HG03439 (cell line): ENCODE data around the gene MPZL1.

Source experiments
- ATAC-seq: cut with Tn5 transposase; IDR thresholded peaks from one replicate; pipeline ENCODE4 v1.9.1; 2021; ENCODE audit warnings: mild to moderate bottlenecking, moderate library complexity; ENCODE audit not compliant: unreplicated experiment

MPZL1 gene

DNA sequence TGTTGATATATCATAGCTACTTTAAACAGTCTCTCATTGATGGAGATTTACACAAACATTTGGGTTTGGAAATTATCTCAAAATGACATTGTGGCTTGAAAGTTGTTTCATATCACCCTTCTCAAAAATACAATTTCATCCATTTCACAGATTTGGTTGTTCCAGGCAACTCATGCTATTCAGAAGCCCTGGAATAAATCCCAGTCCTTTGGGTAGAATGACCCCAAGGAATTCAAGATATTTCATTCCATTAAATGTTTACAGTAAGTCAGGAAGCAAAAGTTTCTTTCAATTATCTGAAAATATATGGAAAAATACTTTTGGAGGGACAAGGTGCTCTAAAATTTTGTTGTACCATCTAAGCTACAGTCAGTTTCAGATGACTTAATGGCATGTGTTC lies 27.1 kb downstream of the MPZL1 start:
- ATAC-seq, result no peak

DNA sequence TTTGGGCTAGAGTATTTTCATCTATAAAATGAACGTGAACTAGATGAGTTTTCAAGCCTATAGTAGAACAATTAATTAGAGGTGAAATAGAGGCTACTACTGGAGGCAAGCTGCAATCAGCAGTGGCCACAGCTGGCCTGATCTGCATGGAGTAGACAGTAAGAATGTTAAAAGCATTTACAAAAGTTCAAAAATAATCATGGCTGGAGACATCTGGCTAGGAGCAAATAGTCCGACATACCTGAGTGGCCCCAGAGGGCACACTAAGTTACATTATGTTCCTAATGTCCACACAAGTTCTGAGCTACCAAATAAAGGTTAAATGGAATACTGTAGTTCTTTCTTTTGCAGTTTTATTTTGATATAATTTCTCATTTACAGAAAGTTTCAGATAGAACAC lies 28.0 kb downstream of the MPZL1 start:
- ATAC-seq, result no peak

DNA sequence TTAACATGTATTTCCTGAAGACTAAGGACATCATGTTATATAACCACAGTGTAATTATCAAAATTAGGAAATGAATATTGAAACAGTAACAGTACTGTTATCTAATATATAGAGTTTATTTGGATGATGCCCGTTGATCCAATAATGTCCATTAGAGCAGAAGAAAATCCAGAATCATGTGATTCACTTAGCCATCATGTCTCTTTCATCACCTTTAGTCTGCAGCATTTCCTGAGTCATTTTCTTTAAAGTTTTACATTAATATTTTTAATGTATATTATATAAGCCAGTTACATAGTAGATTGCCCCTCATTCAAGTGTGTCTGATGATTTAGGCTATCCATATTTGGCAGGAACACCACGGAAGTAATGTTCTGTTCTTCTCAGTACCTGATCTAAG lies 28.9 kb downstream of the MPZL1 start:
- ATAC-seq, result no peak

DNA sequence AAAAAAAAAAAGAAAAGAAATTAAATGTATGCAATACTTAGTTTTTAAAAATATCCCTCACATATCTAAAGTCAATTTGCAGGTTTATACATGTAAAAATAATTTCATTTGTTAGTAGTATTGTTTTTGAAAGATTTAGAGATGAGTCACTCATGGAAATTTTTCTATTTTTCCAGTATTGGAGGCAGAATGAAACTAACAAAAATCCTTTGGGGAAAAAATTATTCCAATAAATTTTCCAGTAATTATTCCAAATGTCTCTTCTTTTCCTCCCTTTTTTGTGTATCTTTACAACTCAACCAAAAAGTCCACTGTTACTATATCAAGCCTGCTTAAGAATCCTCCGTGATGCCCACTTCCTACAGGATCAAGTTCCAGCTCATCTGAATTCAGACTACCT lies 29.9 kb downstream of the MPZL1 start:
- no peak for ATAC-seq

DNA sequence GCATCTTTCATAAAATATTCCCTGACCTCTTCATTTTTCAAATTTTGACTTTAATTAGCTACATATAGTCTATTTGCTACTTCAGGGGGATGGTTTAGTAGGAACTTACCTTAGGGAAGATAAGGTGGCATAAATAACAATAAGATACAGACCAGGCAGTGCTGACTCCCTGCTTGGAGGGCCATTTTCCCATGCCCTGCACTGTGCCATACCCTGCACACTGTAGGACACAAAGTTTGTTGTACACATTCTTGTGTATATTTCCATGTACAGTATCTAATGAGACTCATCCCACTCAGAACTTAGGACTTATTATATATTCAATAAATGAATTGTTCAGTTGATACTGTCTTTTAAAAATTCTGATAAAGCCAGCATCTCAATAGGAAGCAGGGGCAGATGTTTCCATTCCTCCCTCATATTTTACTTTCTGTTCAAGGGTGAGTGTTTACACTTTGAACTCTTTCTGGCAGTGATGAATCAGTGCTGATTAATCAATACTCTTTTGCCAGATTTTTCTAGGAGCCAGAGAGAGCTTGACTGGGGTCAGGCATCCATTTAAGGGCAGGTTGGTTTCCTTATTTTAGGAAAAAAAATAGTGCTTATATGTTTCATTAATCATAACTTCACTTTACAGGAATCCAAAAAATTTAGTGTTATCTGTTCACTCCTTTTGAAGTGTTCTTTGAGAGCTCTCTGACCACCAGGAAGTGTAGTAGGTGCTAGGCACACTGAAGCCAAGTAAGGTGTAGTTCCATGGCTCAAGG lies 30.6 kb downstream of the MPZL1 start:
- peak; percentile 34 for ATAC-seq

DNA sequence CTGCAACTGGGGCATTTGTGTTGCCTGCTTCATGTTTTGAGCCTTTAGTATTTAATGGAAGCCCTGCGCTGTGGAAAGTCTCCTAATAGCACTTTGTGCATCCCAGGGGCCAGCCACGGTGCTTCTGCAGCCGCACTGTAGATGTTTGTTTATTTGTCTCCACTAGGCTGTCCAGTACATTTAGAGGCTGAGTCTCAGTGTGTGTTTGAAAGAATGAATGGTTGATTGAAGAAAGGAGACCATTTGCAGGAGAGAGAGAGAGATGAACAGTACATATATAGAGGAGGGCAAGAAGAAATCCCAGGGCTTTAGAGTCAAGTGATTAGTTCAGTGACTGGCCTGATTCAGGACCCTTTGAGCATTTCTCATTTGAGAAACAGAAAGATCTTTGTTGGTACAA lies 33.9 kb downstream of the MPZL1 start:
- ATAC-seq, result no peak

DNA sequence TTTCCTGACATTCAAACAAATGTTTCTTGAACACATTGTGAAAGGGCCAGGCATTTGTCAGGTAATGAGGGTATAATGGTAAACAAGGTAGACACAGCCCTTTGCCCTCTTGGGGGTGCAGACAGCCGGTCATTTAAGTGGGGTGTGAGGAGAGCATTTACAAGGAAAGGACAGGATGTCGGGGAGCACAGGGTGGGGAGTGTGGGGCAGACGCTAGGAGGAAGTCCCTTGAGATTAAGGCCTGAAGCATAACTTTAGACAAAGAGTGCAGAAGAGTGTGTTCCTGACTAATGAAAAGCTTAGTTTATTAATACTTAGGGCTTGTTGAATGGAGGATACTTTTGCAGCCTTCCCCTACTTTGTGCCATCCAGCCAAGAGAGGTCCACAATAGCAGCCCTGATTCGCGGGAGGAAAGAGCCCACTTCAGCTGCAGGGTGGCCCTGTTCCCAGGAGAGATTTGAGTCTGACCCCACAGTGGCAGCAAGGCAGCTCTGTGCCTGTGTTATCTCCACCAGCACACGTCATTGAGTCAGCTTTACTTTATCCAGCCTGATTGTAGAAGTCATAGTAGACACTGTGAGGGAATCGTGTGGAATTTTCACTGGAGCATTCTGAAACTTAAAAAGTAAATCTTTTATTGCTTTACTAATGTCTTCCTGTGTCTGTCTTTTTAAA lies 35.1 kb downstream of the MPZL1 start:
- ATAC-seq, result no peak

DNA sequence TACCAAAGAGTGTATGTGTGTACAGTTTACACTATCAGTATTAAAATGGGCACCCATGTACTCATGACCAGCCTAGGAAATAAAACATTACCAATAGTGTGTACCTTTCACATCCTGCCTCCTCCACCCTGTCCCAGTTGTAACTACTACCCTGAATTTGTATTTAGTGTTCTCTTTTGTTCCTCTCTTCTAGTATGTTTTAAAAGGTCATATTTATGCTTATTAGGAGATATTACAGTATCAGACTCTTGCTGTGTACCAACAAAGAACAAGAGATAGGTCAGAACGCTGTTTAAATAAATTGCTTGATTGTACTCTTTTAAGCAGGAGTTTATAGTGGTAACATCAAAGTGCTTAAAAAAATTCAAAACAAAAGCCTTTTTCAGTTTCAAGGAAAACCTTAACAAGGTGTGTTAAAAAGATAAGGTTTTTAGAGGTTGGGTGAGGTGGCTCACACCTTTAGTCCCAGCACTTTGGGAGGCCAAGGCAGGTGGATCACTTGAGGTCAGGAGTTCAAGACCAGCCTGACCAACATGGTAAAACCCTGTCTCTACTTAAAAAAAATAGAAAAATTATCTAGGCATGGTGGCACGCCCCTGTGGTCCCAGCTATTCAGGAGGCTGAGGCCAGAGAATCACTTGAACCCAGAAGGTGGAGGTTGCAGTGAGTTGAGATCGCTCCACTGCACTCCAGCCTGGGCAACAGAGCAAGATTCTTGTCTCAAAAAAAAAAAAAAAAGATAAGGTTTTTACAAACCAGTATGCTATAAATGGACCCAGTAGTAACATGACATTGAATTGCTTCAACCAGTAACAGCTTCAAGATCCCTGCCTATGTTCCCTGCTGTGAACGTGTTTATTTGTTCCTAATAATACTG lies 35.9 kb downstream of the MPZL1 start:
- ATAC-seq, result no peak

DNA sequence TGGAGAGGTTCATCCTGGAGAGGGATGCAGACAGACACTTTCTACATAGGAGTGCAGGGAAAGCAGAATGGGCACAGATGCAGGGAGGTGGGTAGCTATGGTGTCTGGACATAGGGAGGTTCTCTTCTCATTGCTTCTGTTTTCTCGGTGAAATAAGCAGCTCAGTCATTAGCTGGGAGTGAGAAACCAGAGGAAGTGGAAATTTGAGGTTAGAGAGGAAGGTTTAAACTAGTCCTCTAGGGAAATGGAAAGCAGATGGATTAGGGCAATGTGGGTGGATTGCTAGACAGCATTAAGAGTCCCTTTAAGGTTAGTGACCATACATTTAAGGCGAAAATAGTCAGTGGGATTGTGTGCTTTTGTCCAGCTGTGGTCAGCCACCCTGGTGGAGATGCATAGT lies 39.6 kb downstream of the MPZL1 start:
- no peak for ATAC-seq

DNA sequence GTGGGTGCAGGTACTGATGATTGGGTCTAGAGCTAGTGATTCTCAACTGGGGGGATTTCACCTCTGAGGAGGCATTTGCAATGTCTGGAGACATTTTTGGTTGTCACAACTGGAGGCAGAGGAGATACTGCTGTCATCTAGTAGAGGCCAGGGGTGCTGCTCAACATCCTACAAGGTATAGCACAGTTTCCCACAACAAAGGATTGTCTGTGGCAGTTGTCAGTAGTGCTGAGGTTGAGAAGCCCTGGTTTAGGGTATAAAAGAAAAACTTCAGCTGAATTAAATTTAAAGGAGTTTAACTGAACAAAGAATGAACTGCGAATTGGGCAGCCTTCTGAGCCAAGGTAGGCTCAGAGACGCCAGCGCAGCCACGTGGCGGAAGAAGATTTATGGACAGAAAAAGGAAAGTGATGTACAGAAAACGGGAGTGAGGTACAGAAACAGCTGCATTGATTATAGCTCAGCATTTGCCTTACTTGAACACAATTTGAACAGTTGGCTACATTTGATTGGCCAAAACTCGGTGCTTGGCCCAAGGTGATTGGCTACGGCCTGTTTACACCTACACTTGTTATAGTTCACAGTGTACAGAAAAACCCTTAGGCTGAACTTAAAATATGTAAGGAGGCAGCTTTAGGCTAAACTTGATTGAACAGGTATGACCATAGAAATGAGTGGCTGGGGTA lies 40.4 kb downstream of the MPZL1 start:
- ATAC-seq, result no peak

DNA sequence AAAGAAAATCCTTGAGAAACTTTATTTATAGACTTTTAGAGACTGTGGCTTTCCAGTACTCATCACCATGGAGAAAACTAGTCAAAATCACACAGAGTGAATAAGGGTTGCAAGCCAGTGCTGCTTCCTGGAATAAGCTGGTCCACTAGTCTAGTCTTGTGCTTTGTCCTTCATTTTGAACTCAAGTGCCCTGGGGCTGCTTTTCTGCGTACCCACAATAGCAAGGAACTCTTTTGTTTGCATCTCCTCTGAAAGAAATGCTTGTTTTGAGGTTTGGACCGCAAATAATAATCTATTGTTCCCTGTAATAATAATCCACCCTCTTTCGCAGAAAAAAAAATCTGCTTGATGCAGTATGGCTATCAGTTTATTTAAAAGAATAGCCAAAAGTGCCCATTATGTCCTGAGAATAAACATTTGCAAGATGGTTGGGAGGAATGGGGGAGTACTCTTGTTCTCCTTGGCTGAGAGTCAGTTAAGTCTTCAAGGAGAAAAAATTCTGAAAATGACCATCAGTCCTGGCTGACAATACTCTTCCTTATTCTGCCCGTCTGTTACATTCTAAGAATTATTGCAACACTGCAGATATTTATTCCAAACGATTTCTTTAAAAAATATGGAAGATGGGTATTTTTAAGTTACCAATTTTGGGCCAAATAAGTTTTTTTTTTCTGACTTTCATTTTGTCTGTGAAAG lies 41.9 kb downstream of the MPZL1 start:
- ATAC-seq, result no peak

DNA sequence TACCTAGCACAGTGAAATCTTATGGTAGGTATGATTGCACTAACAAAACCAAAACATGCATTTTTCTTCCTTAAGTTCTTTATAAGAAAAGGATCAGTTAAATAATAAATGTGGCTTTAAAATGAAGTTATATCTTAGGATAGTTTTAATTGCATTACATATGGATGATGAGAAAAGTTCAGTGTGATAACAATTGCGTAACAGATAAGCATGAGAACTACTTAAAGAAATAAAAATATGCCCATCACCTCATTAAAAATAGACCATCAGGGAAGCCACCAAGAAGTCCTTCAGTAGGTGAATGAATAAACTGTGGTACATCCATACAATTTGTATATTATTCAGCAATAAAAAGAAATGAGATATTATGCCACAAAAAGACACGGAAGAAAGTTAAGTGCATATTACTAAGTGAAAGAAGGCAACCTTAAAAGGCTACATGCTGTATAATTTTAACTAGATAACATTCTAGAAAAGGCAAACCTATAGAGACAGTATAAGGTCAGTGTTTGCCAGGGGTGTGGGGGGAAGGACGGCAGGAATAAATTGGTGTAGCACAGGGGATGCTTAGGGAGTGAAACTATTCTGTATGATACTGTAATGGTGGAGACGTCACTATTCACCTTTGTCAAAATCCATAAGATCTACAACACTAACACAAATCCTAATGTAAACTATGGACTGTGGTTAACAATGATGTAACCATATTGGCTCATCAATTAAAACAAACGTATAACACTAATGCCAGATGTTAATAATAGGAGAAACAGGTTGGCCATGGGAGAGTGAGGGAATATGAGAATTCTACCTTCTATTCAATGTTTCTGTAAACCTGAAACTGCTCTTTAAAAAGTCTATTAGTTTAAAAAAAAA lies 42.9 kb downstream of the MPZL1 start:
- no peak for ATAC-seq

DNA sequence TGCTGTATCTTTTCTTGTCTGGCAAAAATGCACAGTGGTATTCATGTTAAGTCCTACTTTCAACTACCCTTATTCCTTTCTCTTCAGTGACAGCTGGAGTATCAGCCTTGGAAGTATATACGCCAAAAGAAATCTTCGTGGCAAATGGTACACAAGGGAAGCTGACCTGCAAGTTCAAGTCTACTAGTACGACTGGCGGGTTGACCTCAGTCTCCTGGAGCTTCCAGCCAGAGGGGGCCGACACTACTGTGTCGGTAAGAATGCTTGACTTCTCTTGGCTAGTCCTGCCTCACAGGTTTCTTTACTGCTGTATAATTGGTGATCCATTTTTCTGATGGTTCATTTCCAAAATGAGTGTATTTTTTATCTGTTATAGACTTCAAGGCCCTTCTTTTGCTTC lies 43.7 kb downstream of the MPZL1 start:
- ATAC-seq, result no peak

DNA sequence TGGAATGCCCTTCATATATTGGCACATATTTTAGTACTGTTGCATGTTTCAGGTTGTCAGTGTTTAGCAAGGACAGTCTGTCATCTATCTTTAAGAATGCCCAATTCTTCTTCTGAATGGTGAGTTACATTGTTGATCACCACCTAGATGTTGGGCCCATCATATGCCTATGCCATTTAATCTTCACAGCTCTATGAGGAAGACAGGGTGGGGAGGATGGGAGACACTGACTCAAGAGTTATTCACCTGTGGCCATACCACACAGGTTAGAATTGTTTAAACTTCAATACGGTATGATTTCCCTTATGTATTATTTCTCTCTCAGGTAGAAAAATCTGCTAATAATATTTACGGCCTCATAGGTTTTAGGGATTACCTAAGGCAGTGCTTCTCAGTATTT lies 44.8 kb downstream of the MPZL1 start:
- no peak for ATAC-seq

DNA sequence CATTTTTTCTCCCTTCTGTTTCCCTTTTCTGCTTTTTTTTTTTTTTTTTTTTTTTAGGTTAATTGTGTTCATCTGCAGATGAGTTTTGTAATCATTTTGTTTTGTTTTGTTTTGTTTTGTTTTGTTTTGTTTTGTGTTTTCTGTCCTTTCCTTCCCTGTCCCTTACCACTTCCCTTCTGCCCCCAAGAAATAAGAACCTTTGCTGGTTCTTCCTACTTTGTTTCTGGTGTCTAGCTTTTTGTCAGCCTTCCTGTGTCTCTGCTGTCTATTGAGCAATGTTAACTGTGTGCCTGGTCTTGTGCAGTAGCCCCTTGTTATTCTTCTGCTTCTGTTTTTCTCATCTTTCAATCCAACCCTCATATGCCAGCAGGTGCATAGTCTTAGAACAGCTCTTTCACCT lies 46.0 kb downstream of the MPZL1 start:
- no peak for ATAC-seq

DNA sequence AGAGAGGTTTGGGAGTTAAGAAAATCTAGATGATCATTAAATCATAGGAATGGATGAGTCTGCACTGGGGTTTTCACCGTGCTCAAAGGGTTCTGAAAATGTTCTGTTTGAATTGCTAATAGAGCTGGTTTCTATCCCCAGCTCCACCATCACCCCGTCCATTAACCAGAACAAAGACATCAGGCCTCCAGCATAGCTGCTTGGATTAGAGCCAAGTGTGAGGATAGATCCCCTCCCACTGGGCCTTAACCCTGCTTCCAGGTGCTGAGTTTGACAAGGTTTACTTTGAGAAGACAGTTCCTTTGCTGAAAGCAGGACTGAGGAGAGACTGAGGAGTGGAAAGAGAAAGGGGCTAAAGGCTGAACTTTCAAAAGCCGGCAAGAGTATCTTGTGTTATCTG lies 48.3 kb downstream of the MPZL1 start:
- ATAC-seq, result no peak

DNA sequence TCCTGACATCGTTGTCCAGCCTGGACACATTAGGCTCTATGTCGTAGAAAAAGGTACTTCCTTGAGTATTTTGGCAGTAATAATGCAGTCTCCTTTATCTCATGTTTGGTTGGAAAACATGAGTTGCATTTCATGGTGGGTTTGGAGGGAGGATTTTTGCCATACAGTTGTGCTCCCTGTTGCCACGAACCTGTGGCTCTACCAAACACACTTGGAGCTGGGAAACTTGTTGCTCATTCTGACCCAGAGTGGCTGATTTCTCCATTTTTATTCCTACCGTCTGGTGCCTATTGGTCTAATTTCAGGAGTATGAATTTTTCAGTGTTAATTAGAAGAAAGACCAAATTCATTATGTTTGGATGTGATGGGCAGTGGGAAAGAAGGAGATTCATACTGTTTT lies 50.7 kb downstream of the MPZL1 start:
- no peak for ATAC-seq

DNA sequence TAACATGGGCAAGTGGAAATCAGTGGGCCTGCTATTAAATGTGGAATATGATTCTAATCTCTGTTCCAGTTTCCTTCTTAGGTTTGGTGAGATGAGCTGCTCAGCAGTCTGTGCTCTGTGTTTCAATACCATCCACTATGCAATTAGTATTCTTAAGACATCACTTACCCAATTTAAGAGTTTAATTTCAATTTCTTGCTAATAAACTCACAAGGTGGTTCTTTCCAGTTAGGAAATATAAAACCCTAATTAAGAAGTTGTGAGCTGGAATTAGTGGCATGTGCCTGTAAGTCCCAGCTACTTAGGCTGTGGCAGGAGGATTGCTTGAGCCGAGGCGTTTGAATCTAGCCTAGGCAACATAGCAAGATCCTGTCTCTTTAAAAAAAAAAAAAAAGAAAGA lies 51.7 kb downstream of the MPZL1 start:
- ATAC-seq, result no peak

DNA sequence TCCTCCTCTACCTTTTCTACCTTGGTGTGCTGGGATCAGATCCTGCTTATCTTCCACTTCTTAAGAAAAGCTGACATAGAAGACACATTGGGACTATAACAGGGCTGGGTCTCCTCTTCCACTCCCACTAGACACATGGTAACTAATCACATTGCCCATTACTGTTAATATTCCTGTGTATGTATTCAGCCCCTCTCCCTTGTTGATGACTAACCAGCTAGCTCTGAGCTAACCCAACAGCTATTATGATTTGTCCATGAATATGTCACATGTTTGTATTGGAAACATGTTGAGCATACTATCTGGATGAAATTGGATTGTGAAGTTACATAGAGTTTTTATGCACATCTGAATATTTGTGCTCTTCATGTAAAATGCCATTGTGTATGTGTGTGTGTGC lies 52.9 kb downstream of the MPZL1 start:
- ATAC-seq, result no peak

DNA sequence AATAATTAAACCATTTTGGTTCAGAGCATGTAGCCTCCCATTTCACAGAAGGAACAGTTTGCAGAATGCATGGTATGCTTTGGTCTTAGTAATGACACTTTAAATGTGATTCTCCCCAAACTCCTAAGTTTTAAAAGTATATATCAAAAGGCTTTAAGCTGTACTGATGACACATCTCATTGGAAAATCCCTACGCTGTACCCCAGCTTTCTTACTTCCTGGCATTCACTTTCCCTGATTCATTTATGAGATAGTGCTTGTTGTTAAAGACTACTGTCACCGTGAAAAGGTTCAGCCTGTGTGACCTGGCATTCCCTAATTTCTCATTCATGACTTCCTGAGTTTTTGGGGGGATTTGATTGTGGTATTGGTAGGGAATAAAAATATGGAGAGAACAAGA lies 53.4 kb downstream of the MPZL1 start:
- no peak for ATAC-seq
